A204.1 (cell line): ENCODE results near the gene HSD11B1L.

Experiments used
- FAIRE-seq: peaks from 2 replicates; lab custom pipeline; 2012; peaks lifted over from hg19 to GRCh38; lab: Jason Lieb, UNC

Gene HSD11B1L

GRCh38 chr19:5680437-5681368 lies at the start of gene HSD11B1L, which contains the start of gene MICOS13:
TSS of gene HSD11B1L (plus strand) at chr19:5681027. CDS start at chr19:5684833, 3,806 bp downstream.
TSS of gene MICOS13 (minus strand) at chr19:5680516. CDS start at chr19:5680486, 30 bp downstream.
- peak; percentile 99 for FAIRE-seq

- FAIRE-seq: no peak
Measured at GRCh38 chr19:5631567-5632240, 49.1 kb upstream of the HSD11B1L start.

GRCh38 chr19:5632241-5632612 lies 48.6 kb upstream of the HSD11B1L start:
- no peak for FAIRE-seq

GRCh38 chr19:5632657-5633056 lies 48.2 kb upstream of the HSD11B1L start:
- FAIRE-seq: no peak

- no peak for FAIRE-seq
Measured at GRCh38 chr19:5635427-5635826, 45.4 kb upstream of the HSD11B1L start.

- no peak for FAIRE-seq
Measured at GRCh38 chr19:5637971-5638370, 42.9 kb upstream of the HSD11B1L start.

GRCh38 chr19:5641171-5641570 lies 39.7 kb upstream of the HSD11B1L start:
- no peak for FAIRE-seq

- FAIRE-seq: no peak
Measured at GRCh38 chr19:5642204-5642603, 38.6 kb upstream of the HSD11B1L start.

- FAIRE-seq: no peak
Measured at GRCh38 chr19:5643060-5643459, 37.8 kb upstream of the HSD11B1L start.

- FAIRE-seq: no peak
Measured at GRCh38 chr19:5644037-5644436, 36.8 kb upstream of the HSD11B1L start.

- no peak for FAIRE-seq
Measured at GRCh38 chr19:5645409-5645808, 35.4 kb upstream of the HSD11B1L start.

GRCh38 chr19:5646703-5647102 lies 34.1 kb upstream of the HSD11B1L start:
- FAIRE-seq: no peak

GRCh38 chr19:5648464-5648863 lies 32.4 kb upstream of the HSD11B1L start:
- FAIRE-seq: no peak

GRCh38 chr19:5651361-5651760 lies 29.5 kb upstream of the HSD11B1L start:
- no peak for FAIRE-seq

GRCh38 chr19:5652261-5652660 lies 28.6 kb upstream of the HSD11B1L start:
- FAIRE-seq: no peak

GRCh38 chr19:5654931-5655330 lies 25.9 kb upstream of the HSD11B1L start:
- FAIRE-seq: no peak

GRCh38 chr19:5655412-5655811 lies 25.4 kb upstream of the HSD11B1L start:
- no peak for FAIRE-seq

GRCh38 chr19:5661483-5661882 lies 19.3 kb upstream of the HSD11B1L start:
- no peak for FAIRE-seq

GRCh38 chr19:5663904-5664303 lies 16.9 kb upstream of the HSD11B1L start:
- no peak for FAIRE-seq

- FAIRE-seq: no peak
Measured at GRCh38 chr19:5664515-5664914, 16.3 kb upstream of the HSD11B1L start.

GRCh38 chr19:5665781-5666513 lies 14.9 kb upstream of the HSD11B1L start:
- no peak for FAIRE-seq

GRCh38 chr19:5666921-5667610 lies 13.8 kb upstream of the HSD11B1L start:
- no peak for FAIRE-seq
